Stimulated activated naive CD4-positive, alpha-beta T cell (primary cell): ENCODE measurements around the gene CYP2W1.
"Not testable (repeated sequence)": the region's sequence is repeated elsewhere in the genome, so short reads cannot be mapped to it uniquely, and the experiment has no call there.

Source experiments
- DNase-seq, 6 experiments: peaks; one replicate each; lab custom pipeline; 2025; lab: John Stamatoyannopoulos, UW

CYP2W1 gene

DNA sequence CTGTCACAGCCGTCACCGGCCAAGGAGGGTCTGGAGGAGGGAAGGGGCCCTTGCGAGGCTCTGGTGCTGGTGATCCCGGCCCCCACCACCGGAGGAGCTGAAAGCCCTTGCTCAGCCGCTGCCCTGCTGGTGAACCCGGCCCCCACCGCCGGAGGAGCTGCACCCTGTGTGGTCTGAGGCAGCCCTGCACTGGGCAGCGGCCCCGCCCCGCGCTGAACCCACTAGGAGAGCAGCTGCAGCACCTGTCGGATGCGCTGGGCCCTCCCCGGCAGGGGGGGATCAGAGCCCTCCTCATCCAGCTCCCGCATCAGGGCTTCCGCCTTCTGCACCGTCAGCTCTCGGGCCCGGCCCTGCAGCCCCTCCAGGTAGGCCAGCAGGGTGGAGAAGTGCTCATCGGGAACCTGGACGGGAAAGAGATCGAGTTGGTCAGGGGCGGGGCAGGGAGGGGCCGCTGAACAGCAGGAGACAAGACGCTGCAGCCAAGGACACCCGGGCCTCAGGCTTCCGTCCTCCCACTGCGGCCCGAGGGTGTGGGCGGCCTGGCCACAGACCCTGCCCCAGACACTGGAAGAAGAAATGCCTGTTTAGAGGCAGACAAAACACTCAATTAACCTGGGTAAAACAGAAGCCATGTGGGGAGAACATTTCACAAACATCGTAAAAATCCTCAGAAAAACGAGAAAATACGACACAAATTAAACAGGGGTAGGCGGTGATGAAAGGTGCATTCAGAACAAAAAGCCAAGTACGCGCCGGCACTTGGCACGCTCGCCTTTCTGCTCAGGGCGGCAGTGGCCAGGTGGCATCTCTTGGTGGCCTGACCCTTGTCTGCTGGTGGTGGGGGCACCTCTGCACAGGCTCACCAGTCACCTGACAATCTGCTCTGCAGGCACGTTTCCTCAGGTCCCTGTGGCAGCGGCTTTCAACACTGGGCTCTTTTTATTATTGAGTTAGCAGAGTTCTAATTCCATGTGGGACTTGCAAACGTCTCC lies 14.7 kb downstream of the CYP2W1 start:
- no peak for DNase-seq

DNA sequence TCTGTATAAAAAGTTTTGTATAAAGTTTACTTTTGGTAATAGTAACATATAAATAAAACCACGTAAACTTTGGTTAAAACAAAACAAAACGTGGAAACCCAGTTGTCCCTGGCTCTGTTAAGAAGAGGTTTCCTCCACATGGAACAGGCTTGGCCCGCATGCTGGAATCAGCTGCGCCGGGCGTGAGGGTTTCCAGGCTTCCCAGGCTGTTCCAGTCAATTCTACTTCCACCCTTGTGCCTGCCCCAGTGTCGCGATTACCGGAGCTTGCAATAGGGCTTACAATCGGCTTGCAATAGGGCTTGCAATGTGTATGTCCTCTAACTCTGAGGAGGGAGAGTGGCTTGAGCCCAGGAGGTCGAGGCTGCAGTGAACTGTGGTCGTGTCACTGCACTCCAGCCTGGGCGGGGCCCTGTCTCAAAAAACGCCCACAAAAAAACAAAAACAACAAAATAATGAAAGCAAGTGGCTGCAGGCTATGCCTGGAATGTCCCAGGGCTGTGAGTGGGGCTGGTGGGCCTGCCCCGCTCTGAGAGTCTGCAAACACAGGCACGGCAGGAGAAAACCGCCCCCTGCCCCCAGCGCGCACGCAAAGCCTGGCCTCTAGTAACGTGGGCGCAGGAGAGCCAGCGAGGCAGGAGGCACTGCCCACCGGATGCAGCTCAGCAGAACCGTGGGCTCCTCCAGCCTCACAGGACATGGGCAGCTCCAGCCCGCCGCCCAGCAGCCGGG lies 16.3 kb downstream of the CYP2W1 start:
- DNase-seq: no peak

DNA sequence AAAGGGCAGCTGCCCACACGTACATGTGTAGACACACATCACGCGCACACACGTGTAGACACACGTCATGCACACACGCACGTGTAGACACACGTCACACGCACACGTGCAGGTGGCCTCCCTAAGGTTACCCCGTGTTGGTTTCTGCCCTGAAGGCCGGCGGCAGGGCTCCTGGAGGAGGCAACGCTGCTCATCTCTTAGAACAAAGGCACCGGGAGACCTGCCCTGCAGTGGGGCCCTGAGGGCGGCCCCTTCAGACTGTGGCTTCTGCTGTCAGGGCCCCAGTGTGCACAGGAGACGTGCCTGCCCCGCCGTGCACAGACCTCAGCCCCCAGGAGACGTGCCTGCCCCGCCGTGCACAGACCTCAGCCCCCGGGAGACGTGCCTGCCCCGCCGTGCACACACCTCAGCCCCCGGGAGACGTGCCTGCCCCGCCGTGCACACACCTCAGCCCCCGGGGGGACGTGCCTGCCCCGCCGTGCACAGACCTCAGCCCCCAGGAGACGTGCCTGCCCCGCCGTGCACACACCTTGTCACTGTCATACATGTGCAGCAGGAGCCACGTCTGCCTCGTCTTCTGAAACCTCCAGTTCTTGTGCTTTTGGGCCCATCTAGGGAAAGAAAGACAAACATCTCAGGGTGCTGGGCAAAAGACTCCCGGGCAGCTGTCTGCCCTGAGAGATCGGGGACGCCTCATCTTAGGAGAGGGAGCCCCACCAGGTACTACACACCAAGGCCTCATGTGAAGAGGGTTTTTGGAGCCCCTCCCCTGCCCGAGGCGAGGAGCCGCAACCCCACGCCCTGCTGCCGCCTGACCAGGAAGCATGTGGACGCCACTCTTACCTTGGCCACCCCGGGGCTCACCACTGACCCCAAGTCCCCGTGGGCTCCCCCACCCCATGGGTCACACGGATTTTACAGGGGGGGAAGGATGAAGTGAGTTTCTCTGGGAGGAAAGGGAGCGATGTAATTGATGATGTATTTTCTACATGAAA lies 17.3 kb downstream of the CYP2W1 start:
- DNase-seq: no peak

DNA sequence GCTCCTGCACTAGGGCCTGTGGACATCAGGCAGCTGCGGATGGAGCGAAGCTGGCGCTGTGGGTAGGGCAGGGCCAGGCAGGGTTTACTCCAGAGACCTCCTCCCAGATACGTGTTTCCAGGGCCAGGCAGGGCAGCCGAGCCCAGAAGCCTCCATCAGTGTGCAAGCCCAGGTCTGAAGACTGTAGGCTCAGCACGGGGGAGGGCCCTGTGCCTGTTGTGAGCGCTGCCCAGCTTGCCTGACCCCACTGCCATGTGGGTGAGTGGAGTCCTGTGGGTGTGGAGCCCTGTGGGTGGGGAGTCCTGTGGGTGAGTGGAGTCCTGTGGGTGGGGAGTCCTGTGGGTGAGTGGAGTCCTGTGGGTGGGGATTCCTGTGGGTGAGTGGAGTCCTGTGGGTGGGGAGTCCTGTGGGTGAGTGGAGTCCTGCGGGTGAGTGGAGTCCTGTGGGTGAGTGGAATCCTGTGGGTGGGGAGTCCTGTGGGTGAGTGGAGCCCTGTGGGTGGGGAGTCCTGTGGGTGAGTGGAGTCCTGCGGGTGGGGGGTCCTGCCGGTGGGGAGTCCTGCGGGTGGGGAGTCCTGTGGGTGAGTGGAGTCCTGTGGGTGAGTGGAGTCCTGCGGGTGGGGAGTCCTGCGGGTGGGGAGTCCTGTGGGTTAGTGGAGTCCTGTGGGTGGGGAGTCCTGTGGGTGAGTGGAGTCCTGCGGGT lies 18.2 kb downstream of the CYP2W1 start:
- DNase-seq: not testable (repeated sequence)

DNA sequence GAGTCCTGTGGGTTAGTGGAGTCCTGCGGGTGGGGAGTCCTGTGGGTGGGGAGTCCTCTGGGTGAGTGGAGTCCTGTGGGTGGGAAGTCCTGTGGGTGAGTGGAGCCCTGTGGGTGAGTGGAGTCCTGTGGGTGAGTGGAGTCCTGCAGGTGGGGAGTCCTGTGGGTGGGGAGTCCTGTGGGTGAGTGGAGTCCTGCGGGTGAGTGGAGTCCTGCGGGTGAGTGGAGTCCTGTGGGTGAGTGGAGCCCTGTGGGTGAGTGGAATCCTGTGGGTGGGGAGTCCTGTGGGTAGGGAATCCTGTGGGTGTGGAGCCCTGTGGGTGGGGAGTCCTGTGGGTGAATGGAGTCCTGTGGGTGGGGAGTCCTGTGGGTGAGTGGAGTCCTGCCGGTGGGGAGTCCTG lies 19.0 kb downstream of the CYP2W1 start:
- DNase-seq: not testable (repeated sequence)

DNA sequence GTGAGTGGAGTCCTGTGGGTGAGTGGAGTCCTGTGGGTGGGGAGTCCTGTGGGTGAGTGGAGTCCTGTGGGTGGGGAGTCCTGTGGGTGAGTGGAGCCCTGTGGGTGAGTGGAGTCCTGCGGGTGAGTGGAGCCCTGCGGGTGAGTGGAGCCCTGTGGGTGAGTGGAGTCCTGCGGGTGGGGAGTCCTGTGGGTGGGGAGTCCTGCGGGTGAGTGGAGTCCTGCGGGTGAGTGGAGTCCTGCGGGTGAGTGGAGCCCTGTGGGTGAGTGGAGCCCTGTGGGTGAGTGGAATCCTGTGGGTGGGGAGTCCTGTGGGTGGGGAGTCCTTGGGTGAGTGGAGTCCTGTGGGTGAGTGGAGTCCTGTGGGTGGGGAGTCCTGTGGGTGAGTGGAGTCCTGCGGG lies 19.5 kb downstream of the CYP2W1 start:
- DNase-seq: not testable (repeated sequence)

DNA sequence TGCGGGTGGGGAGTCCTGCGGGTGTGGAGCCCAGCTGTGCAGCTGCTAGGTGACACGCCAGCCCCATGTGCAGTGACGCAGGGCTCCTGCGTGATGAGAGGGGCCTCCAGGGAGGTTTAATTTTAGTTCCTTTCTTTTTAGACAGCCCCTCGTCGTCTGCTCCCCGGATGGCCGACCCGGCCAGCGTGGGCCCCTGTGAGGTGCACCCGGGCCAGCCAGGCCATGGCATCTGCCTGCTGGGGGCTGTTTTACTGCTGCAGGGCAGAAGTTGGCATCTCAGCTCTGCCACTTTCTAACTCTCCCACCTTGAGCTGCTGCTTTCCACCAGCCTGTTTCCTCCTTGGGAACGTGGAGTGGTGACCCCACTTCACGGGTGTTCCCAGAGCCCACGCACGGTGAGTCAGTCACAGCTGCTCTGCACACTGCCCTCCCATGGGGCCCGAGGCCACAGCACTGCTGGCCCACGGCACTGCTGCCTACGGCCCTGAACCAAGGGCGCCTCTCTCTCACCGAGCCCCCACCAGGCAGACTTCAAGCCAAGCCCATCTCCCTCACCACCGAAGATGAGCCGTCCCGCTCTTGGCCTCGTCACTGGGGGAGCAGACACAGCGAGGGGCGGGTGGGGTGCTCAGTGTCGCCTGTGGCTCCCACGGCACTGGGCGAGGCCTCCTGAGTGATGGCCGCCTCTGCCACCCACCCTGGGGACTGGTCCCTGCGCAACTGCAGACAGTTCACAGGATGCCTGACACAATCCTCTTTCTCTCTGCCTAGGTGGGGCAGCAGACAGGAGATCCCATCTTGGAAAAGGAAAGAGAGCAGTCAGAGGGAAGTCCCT lies 21.3 kb downstream of the CYP2W1 start:
- no peak for DNase-seq

DNA sequence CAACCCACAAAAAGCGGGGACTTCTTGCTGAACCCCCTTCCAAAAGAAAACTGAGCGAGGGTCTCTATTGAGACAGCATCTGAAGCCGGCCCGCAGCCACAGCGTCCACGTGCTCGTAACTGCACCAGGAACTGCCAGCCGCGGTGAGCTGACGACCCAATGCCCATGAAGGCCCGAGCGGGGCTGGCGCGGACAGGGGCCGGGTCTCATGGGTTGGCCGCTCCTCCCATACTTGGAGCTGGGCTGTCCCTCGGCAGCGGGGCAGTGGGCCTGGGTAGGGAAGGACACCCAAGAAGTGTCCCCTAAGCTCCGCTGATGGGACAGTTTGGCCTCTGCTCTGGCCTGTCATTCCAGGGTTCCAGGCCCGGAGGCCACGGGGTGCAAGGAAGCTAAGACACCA lies 22.3 kb downstream of the CYP2W1 start:
- DNase-seq: no peak

DNA sequence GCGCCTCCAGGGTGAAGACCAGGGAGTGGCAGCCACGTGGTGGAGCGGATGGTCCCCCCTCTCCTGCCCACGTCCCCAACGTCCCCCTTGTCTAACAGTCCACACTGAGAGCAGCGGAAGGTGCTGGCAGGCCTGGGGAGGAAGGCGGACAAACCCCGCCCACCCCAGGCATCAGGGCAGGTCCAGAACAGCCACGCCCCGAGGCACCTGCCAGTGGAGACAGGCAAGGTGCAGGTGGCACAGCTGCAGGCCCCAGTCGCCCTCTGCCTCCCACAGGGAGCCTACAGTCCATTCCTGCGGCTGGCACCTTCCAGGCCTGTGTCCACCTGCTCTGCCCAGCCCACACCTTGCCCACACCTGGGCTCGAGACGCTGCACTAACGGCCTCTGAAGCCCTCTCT lies 24.9 kb downstream of the CYP2W1 start:
- DNase-seq: no peak

DNA sequence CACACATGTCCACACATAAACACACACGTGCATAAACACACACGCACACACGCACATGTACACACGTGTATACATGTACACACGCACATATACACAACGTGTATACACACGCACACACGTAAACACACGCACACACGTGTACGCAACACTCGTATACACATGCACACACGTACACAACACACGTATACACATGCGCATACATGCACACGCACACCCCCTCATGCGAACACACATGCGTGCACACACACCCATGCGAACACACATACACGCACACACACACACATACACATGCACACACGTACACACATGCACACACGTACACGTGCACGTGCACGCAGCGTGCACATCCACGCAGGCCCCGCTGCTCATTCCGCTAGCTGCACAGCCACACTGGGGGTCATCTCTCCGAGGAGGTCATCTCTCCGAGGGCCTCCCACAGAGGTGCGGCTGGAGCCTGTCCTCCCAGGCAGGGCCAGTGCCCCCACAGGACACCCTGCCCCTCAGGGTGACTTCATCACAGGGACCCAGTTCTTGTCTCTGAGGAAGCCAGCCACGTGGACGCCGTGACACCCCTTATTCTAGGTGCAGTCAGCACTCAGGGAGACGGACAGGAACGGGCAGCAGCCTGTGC lies 25.9 kb downstream of the CYP2W1 start:
- no peak for DNase-seq

DNA sequence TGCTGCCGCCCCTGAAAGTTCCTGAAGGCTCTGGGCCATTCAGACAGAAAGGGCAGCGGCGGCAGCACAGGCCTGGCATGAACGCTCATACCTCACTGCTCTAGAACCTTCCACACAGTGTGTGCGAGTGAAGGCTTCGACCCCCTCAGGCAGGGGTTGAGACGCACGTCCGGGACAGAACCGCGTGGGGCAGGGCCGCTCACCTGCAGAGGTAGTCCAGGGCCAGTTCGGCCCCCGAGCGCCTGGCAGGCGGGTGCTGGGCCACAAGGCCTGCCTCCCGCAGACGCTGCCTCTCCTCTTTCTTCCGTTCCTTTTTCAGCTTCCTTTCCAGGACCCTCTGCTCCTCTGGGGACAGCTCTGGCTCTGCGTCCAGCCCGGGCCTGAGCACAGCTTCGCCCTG lies 26.8 kb downstream of the CYP2W1 start:
- DNase-seq: no peak

DNA sequence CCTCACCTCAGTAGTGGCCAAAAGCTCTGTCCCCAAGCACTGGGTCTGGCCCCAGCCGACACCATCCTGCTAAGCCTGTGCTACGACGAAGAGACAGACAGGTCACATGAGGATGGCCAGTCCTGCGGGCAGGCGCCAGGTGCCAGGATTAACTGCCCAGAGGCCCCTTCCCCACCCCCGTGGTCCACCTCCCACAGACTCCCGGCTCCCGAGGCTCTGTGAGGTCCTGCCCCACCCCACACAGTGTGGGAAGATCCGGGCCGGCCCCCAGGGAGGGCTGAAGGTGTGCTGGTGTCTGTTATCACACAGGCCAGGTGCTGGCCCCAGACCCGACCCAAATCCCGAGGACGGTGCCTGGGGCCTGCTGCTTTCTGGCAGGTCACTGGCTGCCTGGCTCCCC lies 27.2 kb downstream of the CYP2W1 start:
- no peak for DNase-seq

DNA sequence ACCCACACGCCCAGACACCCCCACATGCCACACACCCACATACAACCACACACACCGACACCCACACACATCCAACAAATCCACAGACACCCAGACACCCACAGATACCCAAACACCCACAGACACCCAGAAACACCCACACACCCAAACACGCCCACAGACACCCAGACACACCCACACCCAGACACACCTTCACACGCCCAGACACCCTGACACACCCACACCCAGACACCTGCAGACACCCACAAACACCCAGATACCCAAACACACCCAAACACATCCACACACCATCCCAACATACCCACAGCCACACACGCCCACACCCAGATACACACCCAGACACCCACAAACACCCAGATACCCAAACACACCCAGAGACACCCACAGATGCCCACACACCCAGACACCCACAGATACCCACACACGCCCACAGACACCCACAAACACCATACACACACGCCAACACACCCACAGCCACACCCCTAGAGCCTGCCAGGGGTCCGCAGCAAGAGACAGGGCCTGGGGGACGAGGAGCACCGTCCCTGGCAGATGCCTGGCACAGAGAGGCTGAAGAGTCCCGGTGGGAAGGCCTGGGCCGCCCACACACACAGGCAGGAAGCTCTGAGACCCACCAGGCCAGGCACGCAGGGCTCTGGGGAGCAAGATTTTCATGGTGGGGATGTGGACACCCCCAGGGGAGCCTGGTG lies 28.5 kb downstream of the CYP2W1 start:
- no peak for DNase-seq

DNA sequence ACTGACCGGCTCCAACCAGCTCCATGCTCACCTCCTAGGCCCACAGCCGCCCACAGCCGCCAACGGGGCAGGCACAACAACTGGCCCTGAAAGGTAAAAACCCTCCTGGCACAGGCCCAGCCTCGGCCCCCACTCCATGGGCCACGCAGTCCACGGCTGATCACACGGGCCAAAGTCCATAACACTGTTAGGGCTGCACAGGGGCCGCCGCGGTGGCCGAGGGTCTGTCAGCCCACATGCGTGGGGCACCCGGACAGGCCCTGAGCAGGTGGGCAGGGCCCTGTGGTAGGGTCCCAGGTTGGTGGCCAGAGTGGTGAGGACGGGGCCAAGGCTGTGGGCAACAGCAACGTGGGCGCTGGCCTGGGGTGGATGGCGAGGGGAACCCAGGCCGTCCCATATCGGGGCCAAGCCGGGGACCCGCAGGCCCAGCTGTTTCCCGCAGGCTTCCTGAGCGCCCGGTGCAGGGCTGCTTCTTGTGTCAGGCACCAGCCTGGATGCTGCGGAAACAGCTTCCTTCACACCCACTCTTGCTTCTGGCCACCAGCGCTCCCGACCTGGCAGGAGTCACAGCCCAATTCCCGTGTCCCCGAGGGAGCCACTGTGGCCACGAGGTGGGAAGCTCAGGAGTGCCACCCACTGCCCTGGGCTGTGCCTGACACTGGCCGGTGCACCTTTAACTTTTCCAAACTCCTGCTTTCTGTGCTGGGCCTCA lies 29.2 kb downstream of the CYP2W1 start:
- no peak for DNase-seq

DNA sequence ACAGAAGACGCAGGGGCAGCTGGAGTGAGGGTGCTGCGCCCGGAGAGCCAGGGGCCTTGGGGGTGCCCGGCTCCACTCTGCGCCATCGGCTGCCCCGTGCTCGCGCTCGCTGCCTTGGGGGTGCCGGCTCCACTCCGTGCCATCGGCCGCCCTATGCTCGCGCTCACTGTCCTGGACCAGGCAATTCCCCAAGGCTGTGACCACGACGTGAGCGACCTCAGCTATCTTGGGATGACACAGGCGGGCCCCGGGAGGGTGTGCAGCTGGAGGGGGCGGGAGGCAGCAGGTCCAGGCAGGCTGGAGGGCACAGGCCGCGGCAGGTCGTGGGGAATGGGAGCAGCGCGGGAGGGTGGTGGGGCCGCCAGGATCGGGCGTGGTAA lies 29.7 kb downstream of the CYP2W1 start:
- DNase-seq: no peak

DNA sequence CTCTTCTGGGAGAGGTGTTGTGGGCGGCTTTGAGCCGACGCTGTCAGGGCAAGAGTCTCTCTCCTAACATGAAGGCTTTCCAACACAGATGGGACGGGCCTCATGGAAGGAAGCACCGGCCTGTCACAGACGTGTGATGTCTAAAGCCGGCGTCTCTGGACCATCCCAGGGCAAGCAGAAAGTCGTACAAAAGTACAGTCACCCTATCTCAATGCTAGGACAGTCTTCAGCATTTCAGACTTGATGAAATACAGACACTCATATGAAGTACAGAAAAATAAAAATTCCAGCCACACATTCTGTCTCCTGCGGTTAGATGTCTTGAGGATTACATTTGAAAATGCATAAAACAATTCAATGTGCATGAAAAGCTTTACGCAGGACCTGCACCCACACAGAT lies 30.6 kb downstream of the CYP2W1 start:
- no peak for DNase-seq

DNA sequence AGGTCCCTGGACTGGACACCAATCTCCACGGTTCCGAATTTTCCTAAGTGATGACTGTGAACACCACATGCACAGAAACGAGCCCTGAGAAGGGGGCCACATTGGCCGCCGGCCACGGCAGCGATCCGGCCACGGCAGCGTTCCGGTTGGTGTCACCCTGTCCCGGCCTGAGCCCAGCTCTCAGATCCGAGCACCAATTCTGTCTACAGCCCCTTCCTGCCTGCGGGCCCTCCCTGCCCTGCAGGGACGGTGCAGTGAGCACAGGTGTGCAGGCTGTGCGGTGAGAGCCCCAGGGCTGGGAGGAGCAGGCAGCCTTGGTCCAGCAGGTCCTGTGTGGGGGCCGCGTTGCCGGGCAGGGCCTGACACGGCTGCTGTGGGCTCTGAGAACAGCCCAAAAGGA lies 31.7 kb downstream of the CYP2W1 start:
- DNase-seq: no peak
